Posterior vena cava (tissue), 2 donors: Measurements from ENCODE around the gene FAM118B. TPM values are rescaled to one million over a fixed set of nuclear protein-coding genes. Genes with fewer than 3 reads are reported as not detected.

ENCODE experiments used
- DNase-seq: peaks from one replicate; pipeline ENCODE4 v3.0.0-alpha.2; 2020; ENCODE audit warnings: low spot score
- intact Hi-C, 2 donors: fragments of 100-400 bp; cut with DNase I; formaldehyde crosslinking; loops; one replicate each; pipeline versions ENCODE4 v1.14.1 to v1.14.2; 2022 to 2023
- long read RNA-seq, 2 donors: library from polyadenylated mRNA; unstranded; transcript quantifications; one replicate each; pipeline ENCODE4 v2.0.0, GENCODE V29; 2020 to 2021
- total RNA-seq, 2 donors: library from RNA; stranded (reverse); fragmentation: NEBNext Ultra II Directional; extraction: Animal tissue kit (Norgen Biotek cat#: 25700); gene quantifications; one replicate each; pipeline ENCODE4 v1.2.1, GENCODE V29; 2021
- donor health status: DM: yes; HTN: yes; CAD: no.
- donor health status: DM: yes; HTN: yes; CAD: no.

Gene FAM118B
- total RNA-seq: 10 to 100 TPM; 11.6 to 14.4 TPM
- long read RNA-seq, donor 1, transcript FAM118B-209 (9 exons, 2,402 nt): major isoform, 5 of 9 reads
- long read RNA-seq, donor 1, partial matches to known transcripts: 0 of 9 reads
- long read RNA-seq, donor 1, other reads (novel, unspliced or antisense): 4 of 9 reads
- long read RNA-seq, donor 2, transcript FAM118B-209 (9 exons, 2,402 nt): major isoform, 23 of 51 reads
- long read RNA-seq, donor 2, partial matches to known transcripts: 2 of 51 reads
- long read RNA-seq, donor 2, other reads (novel, unspliced or antisense): 24 of 51 reads

- DNase-seq: peak; percentile 100
- intact Hi-C loops: no loop called here
These were observed at the start of gene FAM118B, which contains the start of gene RPUSD4 for GRCh38 chr11:126211236-126212088. Gene FAM118B (plus strand): TSS chr11:126211782. CDS start chr11:126235002, 23,220 bp downstream. Gene RPUSD4 (minus strand): TSS chr11:126211650. CDS start chr11:126211638, 12 bp downstream.

- DNase-seq: no peak
- intact Hi-C loops: loop anchor here in 1 of 2 donors (10.0 kb wide), 1 partner anchor 98 kb away; the partner anchor contains the start of gene CDON
These were observed 49.1 kb upstream of the FAM118B start for GRCh38 chr11:126162306-126163030.

GRCh38 chr11:126163074-126163700, 48.4 kb upstream of the FAM118B start:
- intact Hi-C loops: loop anchor here in 1 of 2 donors (10.0 kb wide), 1 partner anchor 98 kb away; the partner anchor contains the start of gene CDON
- DNase-seq: no peak

- intact Hi-C loops: loop anchor here in 1 of 2 donors (10.0 kb wide), 1 partner anchor 99 kb away; the partner anchor contains the start of gene CDON
- no peak for DNase-seq
These were observed 47.8 kb upstream of the FAM118B start for GRCh38 chr11:126163779-126164178.

GRCh38 chr11:126164781-126165180, 46.8 kb upstream of the FAM118B start:
- intact Hi-C loops: loop anchor here in 1 of 2 donors (10.0 kb wide), 1 partner anchor 100 kb away; the partner anchor contains the start of gene CDON
- DNase-seq: no peak

GRCh38 chr11:126165311-126165720, 46.3 kb upstream of the FAM118B start:
- intact Hi-C loops: loop anchor here in 1 of 2 donors (10.0 kb wide), 1 partner anchor 101 kb away; the partner anchor contains the start of gene CDON
- no peak for DNase-seq

GRCh38 chr11:126165757-126166156, 45.8 kb upstream of the FAM118B start:
- intact Hi-C loops: loop anchor here in 1 of 2 donors (10.0 kb wide), 1 partner anchor 101 kb away; the partner anchor contains the start of gene CDON
- no peak for DNase-seq

GRCh38 chr11:126166413-126166812, 45.2 kb upstream of the FAM118B start:
- intact Hi-C loops: loop anchor here in 1 of 2 donors (10.0 kb wide), 1 partner anchor 102 kb away; the partner anchor contains the start of gene CDON
- DNase-seq: no peak

GRCh38 chr11:126167488-126167887, 44.1 kb upstream of the FAM118B start:
- intact Hi-C loops: loop anchor here in 1 of 2 donors (10.0 kb wide), 1 partner anchor 103 kb away; the partner anchor contains the start of gene CDON
- DNase-seq: no peak

GRCh38 chr11:126169291-126169690, 42.3 kb upstream of the FAM118B start:
- intact Hi-C loops: loop anchor here in 1 of 2 donors (10.0 kb wide), 1 partner anchor 104 kb away; the partner anchor contains the start of gene CDON
- no peak for DNase-seq

GRCh38 chr11:126172596-126173038, 39.0 kb upstream of the FAM118B start:
- DNase-seq: no peak
- intact Hi-C loops: no loop called here

- no peak for DNase-seq
- intact Hi-C loops: no loop called here
These were observed 38.3 kb upstream of the FAM118B start for GRCh38 chr11:126173257-126173656.

GRCh38 chr11:126174816-126175215, 36.8 kb upstream of the FAM118B start:
- no peak for DNase-seq
- intact Hi-C loops: no loop called here

GRCh38 chr11:126175393-126175792, 36.2 kb upstream of the FAM118B start:
- DNase-seq: no peak
- intact Hi-C loops: no loop called here

GRCh38 chr11:126176853-126177470, 34.6 kb upstream of the FAM118B start:
- intact Hi-C loops: no loop called here
- DNase-seq: no peak

GRCh38 chr11:126181939-126182730, 29.4 kb upstream of the FAM118B start:
- intact Hi-C loops: loop anchor here in 1 of 2 donors (1.0 kb wide), 1 partner anchor 47 kb away; no protein-coding TSS in a partner anchor
- DNase-seq: peak; percentile 51
